Right atrium auricular region (tissue), 2 donors: ENCODE measurements around the gene MLXIPL. TPM values are rescaled to one million over a fixed set of nuclear protein-coding genes. Genes with fewer than 3 reads are reported as not detected.
"Not testable (repeated sequence)": the region's sequence is repeated elsewhere in the genome, so short reads cannot be mapped to it uniquely, and the experiment has no call there.

ENCODE experiments used
- DNase-seq: peaks from one replicate; pipeline ENCODE4 v3.0.0-alpha.2; 2019; ENCODE audit warnings: low spot score
- H3K27ac ChIP-seq, 2 donors: fragments of 200-600 bp; sonication (generic); 1 replicate in 1 of 2; 2 replicates in 1 of 2; pipeline ENCODE4 v1.5.1; 2016 to 2019
- H3K27me3 ChIP-seq, 2 donors: fragments of 200-600 bp; sonication (generic); one replicate each; pipeline versions ENCODE4 v1.5.1 to v1.6.0; 2017 to 2019
- H3K36me3 ChIP-seq: fragments of 200-600 bp; sonication (generic); one replicate; pipeline ENCODE4 v1.5.1; 2016
- H3K4me1 ChIP-seq, 2 donors: fragments of 200-600 bp; sonication (generic); one replicate each; pipeline versions ENCODE4 v1.5.1 to v1.6.0; 2017 to 2019
- H3K4me3 ChIP-seq, 2 donors: fragments of 200-600 bp; sonication (generic); 1 replicate in 1 of 2; 2 replicates in 1 of 2; pipeline ENCODE4 v1.5.1; 2017 to 2019; ENCODE audit warnings: mild to moderate bottlenecking in 1 of 2, moderate library complexity in 1 of 2
- H3K9me3 ChIP-seq, 2 donors: fragments of 200-600 bp; sonication (generic); one replicate each; pipeline ENCODE4 v1.5.1; 2019
- total RNA-seq, 2 donors: library from RNA; depleted of rRNA; stranded (reverse); fragments of >200 nt; gene quantifications; one replicate each; pipeline ENCODE4 v1.1.0, GENCODE V29; 2016
- TF ChIP-seq, protein P1 (sequence below), 2 donors: fragments of 200-600 bp; sonication (generic); IDR thresholded peaks; one replicate each; pipeline ENCODE4 v1.5.1; 2019; ENCODE audit warnings: antibody characterized with exemption in 2 of 2

Gene MLXIPL
- total RNA-seq, 2 donors from 2014 or later: 0.41 to 1.3 TPM

DNA sequence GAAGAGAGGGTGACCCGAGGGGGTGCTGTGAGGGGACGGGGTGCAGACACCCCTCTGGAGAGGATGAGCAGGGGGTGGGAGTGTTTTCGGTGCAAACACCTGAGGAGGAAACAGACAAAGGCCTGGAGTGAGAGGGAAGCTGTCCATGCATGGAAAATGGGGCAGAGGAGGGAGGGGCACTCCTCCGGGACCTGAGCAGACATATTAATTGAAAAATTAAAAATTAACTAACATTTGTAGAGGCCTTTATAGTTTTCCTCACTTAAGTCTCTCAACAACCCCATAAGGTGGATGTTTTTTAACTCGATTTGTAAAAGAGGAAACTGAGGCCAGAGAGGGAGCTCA is 44.5 kb upstream of the MLXIPL start:
- peaks cover 0 to 13% of the 10 kb centered on the region in 2 donors for H3K4me1 ChIP-seq
- peak overlapping the region; percentile 59 to 60 for H3K4me3 ChIP-seq
- H3K27me3 ChIP-seq: no peaks in the 10 kb centered on the region
- H3K9me3 ChIP-seq: no peaks in the 10 kb centered on the region
- H3K27ac ChIP-seq: no peak overlapping the region
- H3K36me3 ChIP-seq: no peaks in the 10 kb centered on the region
- DNase-seq: no peak
- TF ChIP-seq, protein P1, sequence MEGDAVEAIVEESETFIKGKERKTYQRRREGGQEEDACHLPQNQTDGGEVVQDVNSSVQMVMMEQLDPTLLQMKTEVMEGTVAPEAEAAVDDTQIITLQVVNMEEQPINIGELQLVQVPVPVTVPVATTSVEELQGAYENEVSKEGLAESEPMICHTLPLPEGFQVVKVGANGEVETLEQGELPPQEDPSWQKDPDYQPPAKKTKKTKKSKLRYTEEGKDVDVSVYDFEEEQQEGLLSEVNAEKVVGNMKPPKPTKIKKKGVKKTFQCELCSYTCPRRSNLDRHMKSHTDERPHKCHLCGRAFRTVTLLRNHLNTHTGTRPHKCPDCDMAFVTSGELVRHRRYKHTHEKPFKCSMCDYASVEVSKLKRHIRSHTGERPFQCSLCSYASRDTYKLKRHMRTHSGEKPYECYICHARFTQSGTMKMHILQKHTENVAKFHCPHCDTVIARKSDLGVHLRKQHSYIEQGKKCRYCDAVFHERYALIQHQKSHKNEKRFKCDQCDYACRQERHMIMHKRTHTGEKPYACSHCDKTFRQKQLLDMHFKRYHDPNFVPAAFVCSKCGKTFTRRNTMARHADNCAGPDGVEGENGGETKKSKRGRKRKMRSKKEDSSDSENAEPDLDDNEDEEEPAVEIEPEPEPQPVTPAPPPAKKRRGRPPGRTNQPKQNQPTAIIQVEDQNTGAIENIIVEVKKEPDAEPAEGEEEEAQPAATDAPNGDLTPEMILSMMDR (IDR thresholded peaks at IDR 0.05): no peak

DNA sequence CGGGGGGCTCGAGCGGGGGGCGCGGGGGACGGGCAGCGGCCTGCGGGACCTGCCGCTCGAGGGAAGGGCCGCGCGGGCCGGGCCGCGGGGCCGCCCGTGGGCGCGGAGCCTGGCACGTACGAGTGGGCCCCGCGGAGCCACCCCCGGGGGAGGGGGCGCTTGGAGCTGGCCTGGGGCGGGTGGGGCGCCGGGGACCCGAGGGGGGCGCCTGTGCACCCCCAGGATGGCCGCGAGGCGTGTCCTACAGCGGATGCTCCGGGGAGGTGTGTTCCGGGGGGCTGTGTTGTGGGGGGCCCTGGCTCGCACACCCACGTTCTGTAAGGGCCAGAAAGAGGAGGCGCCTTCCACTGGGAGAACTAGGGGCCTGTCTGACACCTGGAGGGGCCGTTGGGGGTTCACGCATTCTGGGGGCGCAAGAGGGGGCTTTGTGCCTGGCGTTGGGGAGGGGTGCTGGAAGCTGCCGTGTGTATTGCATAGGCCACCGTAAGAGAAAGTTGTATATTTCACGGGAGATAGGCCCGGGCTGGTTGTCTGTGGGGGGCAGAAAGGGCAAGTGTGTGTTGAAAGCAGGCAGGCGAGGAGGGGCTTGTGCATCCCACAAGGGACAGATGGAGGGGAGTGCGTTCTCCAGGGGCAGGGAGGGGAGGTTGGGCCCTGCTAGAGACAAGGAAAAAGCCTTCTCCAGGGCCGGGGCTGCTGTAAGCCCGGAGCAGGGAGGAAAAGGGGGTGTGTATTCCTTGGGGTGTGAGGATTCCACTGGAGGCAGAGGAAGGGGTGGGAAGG is 44.0 kb upstream of the MLXIPL start:
- peaks cover 0 to 13% of the 10 kb centered on the region in 2 donors for H3K4me1 ChIP-seq
- no peaks in the 10 kb centered on the region for H3K27me3 ChIP-seq
- no peak overlapping the region for H3K27ac ChIP-seq
- no peaks in the 10 kb centered on the region for H3K36me3 ChIP-seq
- TF ChIP-seq, protein P1 (IDR thresholded peaks at IDR 0.05): no peak
- peak overlapping the region; percentile 59 to 60 for H3K4me3 ChIP-seq
- no peaks in the 10 kb centered on the region for H3K9me3 ChIP-seq
- DNase-seq: no peak

DNA sequence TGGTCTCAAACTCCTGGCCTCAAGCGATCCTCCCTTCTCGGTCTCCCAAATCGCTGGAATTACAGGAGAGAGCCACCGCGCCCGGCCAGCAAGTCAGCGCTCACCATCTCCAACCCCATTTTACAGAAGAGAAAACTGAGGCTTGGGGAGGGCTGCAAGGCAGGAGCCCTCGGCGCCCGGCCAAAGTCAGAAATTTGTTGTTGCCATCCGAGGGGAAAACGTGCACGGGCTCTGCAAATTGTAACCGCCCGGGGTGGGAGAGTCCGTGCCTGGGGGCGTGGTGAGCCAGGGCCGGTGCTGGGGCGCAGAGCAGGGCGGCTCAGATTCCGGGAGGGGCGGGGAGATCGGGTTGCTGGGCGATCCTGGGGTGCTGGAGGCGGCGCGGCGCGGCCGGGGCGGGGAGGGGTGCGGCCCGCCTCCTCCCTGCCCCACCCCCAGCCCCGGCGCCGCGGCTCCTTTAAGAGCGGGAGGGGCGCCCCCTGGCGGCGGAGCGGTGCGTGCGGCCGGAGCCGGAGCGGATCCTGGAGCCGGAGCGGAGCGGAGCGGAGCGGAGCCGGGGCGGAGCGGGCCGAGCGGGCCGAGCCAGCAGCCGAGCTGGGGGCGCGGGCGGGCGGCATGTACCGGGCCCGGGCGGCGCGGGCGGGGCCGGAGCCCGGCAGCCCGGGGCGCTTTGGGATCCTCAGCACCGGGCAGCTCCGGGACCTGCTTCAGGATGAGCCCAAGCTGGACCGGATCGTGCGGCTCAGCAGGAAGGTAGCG is 43.2 kb upstream of the MLXIPL start, which contains the start of gene VPS37D:
Gene VPS37D, plus strand, starts transcription at position 488 of the 759 bp plus-strand sequence. Its CDS starts 128 bp downstream, at position 616.
- DNase-seq: peak; percentile 77
- Histone ChIP-seq H3K4me3 (peak within 1 kb of the TSS; percentile 59 to 60), H3K27ac (no peak within 1 kb of the TSS), H3K9me3 (no peaks in the 10 kb centered on the region), H3K4me1 (peaks cover 0 to 13% of the 10 kb centered on the region in 2 donors), H3K27me3 (no peaks in the 10 kb centered on the region), H3K36me3 (no peaks in the 10 kb centered on the region)
- TF ChIP-seq, protein P1 (IDR thresholded peaks at IDR 0.05): peak; percentile 82 to 98

DNA sequence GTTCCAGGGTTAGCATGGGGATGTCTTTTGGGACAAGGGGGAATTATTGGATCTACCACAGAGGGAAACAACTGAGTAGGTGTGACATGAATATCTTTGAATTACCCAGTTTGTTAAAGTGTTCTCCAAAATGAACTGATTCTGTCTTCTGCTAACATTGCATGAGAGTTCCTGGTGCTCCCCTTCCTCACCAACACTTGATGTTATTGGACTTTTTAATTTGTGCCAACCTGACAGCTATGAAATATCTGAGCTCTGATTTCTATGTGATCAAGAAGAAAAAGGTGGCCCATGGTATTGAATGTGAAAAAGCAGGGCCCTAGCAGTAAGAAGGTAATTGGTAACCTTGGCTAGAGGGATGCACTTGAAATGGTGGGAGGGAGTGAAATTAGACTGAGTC is 38.7 kb upstream of the MLXIPL start:
- H3K27me3 ChIP-seq: no peaks in the 10 kb centered on the region
- H3K27ac ChIP-seq: no peak overlapping the region
- H3K36me3 ChIP-seq: no peaks in the 10 kb centered on the region
- TF ChIP-seq, protein P1 (IDR thresholded peaks at IDR 0.05): no peak
- no peak for DNase-seq
- H3K4me3 ChIP-seq: no peak overlapping the region
- no peaks in the 10 kb centered on the region for H3K9me3 ChIP-seq
- H3K4me1 ChIP-seq: no peaks in the 10 kb centered on the region

DNA sequence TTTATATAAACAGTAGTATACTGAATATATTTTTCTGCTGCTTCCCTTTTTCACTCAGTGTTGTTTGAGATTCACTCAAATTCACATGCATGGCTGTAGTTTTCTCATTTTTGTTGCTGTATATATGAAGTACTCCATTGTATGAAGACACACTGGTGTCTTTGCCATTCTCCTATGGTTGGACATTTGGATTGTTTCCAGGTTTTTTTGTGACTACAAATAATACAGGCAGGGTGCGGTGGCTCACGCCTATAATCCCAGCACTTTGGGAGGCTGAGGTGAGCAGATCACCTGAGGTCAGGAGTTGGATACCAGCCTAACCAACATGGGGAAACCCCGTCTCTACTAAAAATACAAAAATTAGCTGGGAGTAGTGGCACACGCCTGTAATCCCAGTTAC is 36.3 kb upstream of the MLXIPL start:
- not testable (repeated sequence) for H3K27me3 ChIP-seq, H3K4me1 ChIP-seq, H3K27ac ChIP-seq, DNase-seq, H3K9me3 ChIP-seq, H3K4me3 ChIP-seq, H3K36me3 ChIP-seq

DNA sequence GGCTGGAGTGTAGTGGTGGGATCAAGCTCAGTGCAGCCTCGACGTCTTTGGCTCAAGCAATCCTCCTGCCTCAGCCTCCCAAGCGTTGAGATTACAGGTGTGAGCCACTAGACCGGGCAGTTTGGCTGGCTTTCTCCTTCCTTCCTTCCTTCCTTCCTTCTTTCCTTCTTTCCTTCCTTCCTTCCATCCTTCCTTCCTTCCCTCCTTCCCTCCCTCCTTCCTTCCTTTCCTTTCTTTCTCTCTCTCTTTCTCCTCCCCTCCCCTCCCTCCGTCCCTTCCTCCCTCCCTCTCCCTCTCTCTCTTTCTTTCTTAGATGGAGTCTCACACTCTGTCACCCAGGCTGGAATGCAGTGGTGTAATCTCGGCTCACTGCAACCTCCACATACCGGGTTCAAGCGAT is 35.7 kb upstream of the MLXIPL start:
- DNase-seq: no peak
- H3K27ac ChIP-seq: no peak overlapping the region
- TF ChIP-seq, protein P1 (IDR thresholded peaks at IDR 0.05): no peak
- H3K36me3 ChIP-seq: no peaks in the 10 kb centered on the region
- no peaks in the 10 kb centered on the region for H3K27me3 ChIP-seq
- no peak overlapping the region for H3K4me3 ChIP-seq
- no peaks in the 10 kb centered on the region for H3K4me1 ChIP-seq
- no peaks in the 10 kb centered on the region for H3K9me3 ChIP-seq

DNA sequence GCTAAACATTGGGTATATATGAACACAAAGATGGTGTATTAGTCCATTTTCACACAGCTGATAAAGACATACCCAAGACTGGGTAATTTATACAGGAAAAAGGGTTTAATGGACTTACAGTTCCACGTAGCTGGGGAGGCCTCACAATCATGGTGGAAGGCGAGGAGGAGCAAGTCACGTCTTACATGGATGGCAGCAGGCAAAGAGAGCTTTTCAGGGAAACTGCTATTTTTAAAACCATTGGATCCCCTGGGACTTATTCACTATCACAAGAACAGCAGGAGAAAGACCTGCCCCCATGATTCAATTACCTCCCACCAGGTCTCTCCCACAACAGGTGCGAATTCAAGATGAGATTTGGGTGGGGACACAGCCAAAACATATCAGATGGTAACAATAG is 31.0 kb upstream of the MLXIPL start:
- not testable (repeated sequence) for H3K27me3 ChIP-seq, H3K9me3 ChIP-seq, H3K27ac ChIP-seq, DNase-seq, H3K4me1 ChIP-seq, H3K36me3 ChIP-seq, H3K4me3 ChIP-seq
